Activated T-helper 1 cell treated with anti-CD3 and anti-CD28 coated beads, Interleukin-12 subunit alpha, Interleukin-12 subunit beta, Interleukin-2, Interleukin-4 antibody, amounts not matched to agents 30 ng/mL and 10 ng/mL and 1 ng/mL, durations not matched to agents 14 hours and 24 hours and 36 hours (primary cell): ENCODE measurements around the gene RHOB. TPM values are rescaled to one million over a fixed set of nuclear protein-coding genes. Genes with fewer than 3 reads are reported as not detected.

ENCODE experiments used
- DNase-seq: peaks from one replicate; pipeline ENCODE4 v3.0.0; 2021; ENCODE audit warnings: low spot score
- H3K27ac Mint-ChIP-seq: one replicate; pipeline ENCODE4 v1.8.0; 2021; ENCODE audit warnings: mild to moderate bottlenecking, mixed read lengths
- H3K27me3 Mint-ChIP-seq: one replicate; pipeline ENCODE4 v1.8.0; 2022; ENCODE audit warnings: mild to moderate bottlenecking, moderate library complexity, mixed read lengths; ENCODE audit not compliant: insufficient read depth
- H3K36me3 Mint-ChIP-seq: one replicate; pipeline ENCODE4 v1.8.0; 2021; ENCODE audit warnings: low read depth, mixed read lengths
- H3K4me1 Mint-ChIP-seq: one replicate; pipeline ENCODE4 v1.8.0; 2021; ENCODE audit warnings: low read depth, mixed read lengths
- H3K4me3 Mint-ChIP-seq: one replicate; pipeline ENCODE4 v1.8.0; 2021; ENCODE audit warnings: mild to moderate bottlenecking, moderate library complexity, mixed read lengths
- H3K9me3 Mint-ChIP-seq: one replicate; pipeline ENCODE4 v1.8.0; 2021; ENCODE audit warnings: mixed read lengths
- intact Hi-C: fragments of 100-400 bp; cut with micrococcal nuclease; formaldehyde crosslinking; loops from one replicate; pipeline ENCODE4 v1.15.1; 2024
- total RNA-seq: library from RNA; stranded (reverse); gene quantifications from 2 replicates; pipeline ENCODE4 v1.2.3, GENCODE V29; 2022

RHOB gene
- total RNA-seq, 1 donor from 2014 or later = 29.6 TPM

GRCh38 chr2:20482725-20483124 lies 35.9 kb downstream of the RHOB start:
- Mint-ChIP-seq H3K9me3 (no peaks in the 10 kb centered on the region), H3K27ac (no peak overlapping the region), H3K4me1 (no peaks in the 10 kb centered on the region), H3K27me3 (peaks cover 8% of the 10 kb centered on the region), H3K4me3 (no peak overlapping the region), H3K36me3 (peaks cover 1% of the 10 kb centered on the region)
- no peak for DNase-seq
- intact Hi-C loops = no loop called here

GRCh38 chr2:20483194-20483895 lies 36.5 kb downstream of the RHOB start:
- intact Hi-C loops = no loop called here
- H3K4me3 Mint-ChIP-seq = no peak overlapping the region
- no peak for DNase-seq
- H3K27ac Mint-ChIP-seq = no peak overlapping the region
- H3K9me3 Mint-ChIP-seq = no peaks in the 10 kb centered on the region
- peaks cover 8% of the 10 kb centered on the region for H3K27me3 Mint-ChIP-seq
- H3K36me3 Mint-ChIP-seq = peaks cover 1% of the 10 kb centered on the region
- no peaks in the 10 kb centered on the region for H3K4me1 Mint-ChIP-seq

GRCh38 chr2:20484034-20484617 lies 37.3 kb downstream of the RHOB start:
- Mint-ChIP-seq H3K9me3 (no peaks in the 10 kb centered on the region), H3K4me3 (no peak overlapping the region), H3K27me3 (peaks cover 8% of the 10 kb centered on the region), H3K27ac (no peak overlapping the region), H3K4me1 (no peaks in the 10 kb centered on the region), H3K36me3 (peaks cover 1% of the 10 kb centered on the region)
- intact Hi-C loops = no loop called here
- DNase-seq = no peak

- Mint-ChIP-seq H3K27ac (no peak overlapping the region), H3K4me1 (no peaks in the 10 kb centered on the region), H3K27me3 (peaks cover 12% of the 10 kb centered on the region), H3K4me3 (no peak overlapping the region), H3K36me3 (peaks cover 1% of the 10 kb centered on the region), H3K9me3 (no peaks in the 10 kb centered on the region)
- no peak for DNase-seq
- intact Hi-C loops = no loop called here
These were observed 38.1 kb downstream of the RHOB start for GRCh38 chr2:20484810-20485611.

GRCh38 chr2:20485612-20486388 lies 38.9 kb downstream of the RHOB start:
- no peak overlapping the region for H3K27ac Mint-ChIP-seq
- intact Hi-C loops = no loop called here
- H3K4me3 Mint-ChIP-seq = no peak overlapping the region

GRCh38 chr2:20486571-20486970 lies 39.7 kb downstream of the RHOB start:
- Mint-ChIP-seq H3K4me3 (no peak overlapping the region), H3K4me1 (no peaks in the 10 kb centered on the region), H3K36me3 (peaks cover 1% of the 10 kb centered on the region), H3K27me3 (peaks cover 12% of the 10 kb centered on the region), H3K9me3 (no peaks in the 10 kb centered on the region), H3K27ac (no peak overlapping the region)
- DNase-seq = no peak
- intact Hi-C loops = no loop called here

More at GRCh38 chr2:20485612-20486388, 38.9 kb downstream of the RHOB start:
- H3K9me3 Mint-ChIP-seq = no peaks in the 10 kb centered on the region
- peaks cover 1% of the 10 kb centered on the region for H3K36me3 Mint-ChIP-seq
- peaks cover 13% of the 10 kb centered on the region for H3K27me3 Mint-ChIP-seq
- no peak for DNase-seq
- no peaks in the 10 kb centered on the region for H3K4me1 Mint-ChIP-seq

- Mint-ChIP-seq H3K4me1 (no peaks in the 10 kb centered on the region), H3K9me3 (no peaks in the 10 kb centered on the region), H3K27ac (no peak overlapping the region), H3K27me3 (peaks cover 12% of the 10 kb centered on the region), H3K36me3 (peaks cover 1% of the 10 kb centered on the region), H3K4me3 (no peak overlapping the region)
- no peak for DNase-seq
- intact Hi-C loops = no loop called here
These were observed 40.1 kb downstream of the RHOB start for GRCh38 chr2:20487030-20487391.

GRCh38 chr2:20487392-20488174 lies 40.7 kb downstream of the RHOB start:
- Mint-ChIP-seq H3K27me3 (peaks cover 12% of the 10 kb centered on the region), H3K4me3 (no peak overlapping the region), H3K27ac (no peak overlapping the region)

GRCh38 chr2:20488201-20488641 lies 41.3 kb downstream of the RHOB start:
- no peaks in the 10 kb centered on the region for H3K9me3 Mint-ChIP-seq
- no peak overlapping the region for H3K4me3 Mint-ChIP-seq
- H3K4me1 Mint-ChIP-seq = no peaks in the 10 kb centered on the region
- peaks cover 9% of the 10 kb centered on the region for H3K27me3 Mint-ChIP-seq
- DNase-seq = no peak
- intact Hi-C loops = no loop called here
- H3K36me3 Mint-ChIP-seq = peaks cover under 1% of the 10 kb centered on the region
- no peak overlapping the region for H3K27ac Mint-ChIP-seq

More at GRCh38 chr2:20487392-20488174, 40.7 kb downstream of the RHOB start:
- no peak for DNase-seq
- Mint-ChIP-seq H3K36me3 (peaks cover 1% of the 10 kb centered on the region), H3K4me1 (no peaks in the 10 kb centered on the region), H3K9me3 (no peaks in the 10 kb centered on the region)
- intact Hi-C loops = no loop called here

GRCh38 chr2:20488782-20489181 lies 41.9 kb downstream of the RHOB start:
- H3K27me3 Mint-ChIP-seq = peaks cover 8% of the 10 kb centered on the region
- no peaks in the 10 kb centered on the region for H3K4me1 Mint-ChIP-seq
- no peak overlapping the region for H3K4me3 Mint-ChIP-seq
- intact Hi-C loops = no loop called here
- no peaks in the 10 kb centered on the region for H3K9me3 Mint-ChIP-seq
- no peaks in the 10 kb centered on the region for H3K36me3 Mint-ChIP-seq
- no peak for DNase-seq
- H3K27ac Mint-ChIP-seq = no peak overlapping the region

- H3K9me3 Mint-ChIP-seq = no peaks in the 10 kb centered on the region
- H3K36me3 Mint-ChIP-seq = no peaks in the 10 kb centered on the region
- DNase-seq = no peak
- H3K4me3 Mint-ChIP-seq = no peak overlapping the region
- intact Hi-C loops = no loop called here
- H3K27ac Mint-ChIP-seq = no peak overlapping the region
- peaks cover 11% of the 10 kb centered on the region for H3K27me3 Mint-ChIP-seq
- no peaks in the 10 kb centered on the region for H3K4me1 Mint-ChIP-seq
These were observed 43.7 kb downstream of the RHOB start for GRCh38 chr2:20490300-20491181.
